Measurements from ENCODE around the gene RBP2. TPM values are rescaled to one million over a fixed set of nuclear protein-coding genes. Genes with fewer than 3 reads are reported as not detected.

RBP2 gene
- total and polyA plus RNA-seq, 4 donors = 0.33 to 1.3 (median 1.1) TPM; not detected in 1

DNA sequence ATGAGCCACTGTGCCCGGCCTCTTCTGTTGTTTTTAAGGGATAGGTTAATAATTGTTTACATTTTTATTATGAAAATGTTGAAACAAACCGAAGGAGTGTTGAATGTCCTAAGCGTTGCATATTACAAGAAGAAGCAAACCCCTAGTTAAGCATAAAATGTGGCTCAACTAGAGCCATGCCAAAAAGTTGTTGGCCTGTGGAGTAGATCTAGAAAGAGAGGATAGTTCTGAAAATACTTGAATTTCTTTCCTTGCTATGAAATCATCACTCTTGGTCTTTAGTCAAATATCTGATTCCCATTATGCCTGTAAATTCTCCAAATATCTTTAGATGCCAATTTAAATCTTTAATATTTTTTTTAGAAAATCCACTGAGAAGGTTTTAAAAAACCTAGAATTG is 12.8 kb downstream of the RBP2 start:
- no peaks in the 10 kb centered on the region for H3K9me3 ChIP-seq (ENCODE audit: control insufficient read depth in 4 of 4, insufficient read depth in 3 of 4, low read length in 3 of 4)
- TF ChIP-seq, protein P1, sequence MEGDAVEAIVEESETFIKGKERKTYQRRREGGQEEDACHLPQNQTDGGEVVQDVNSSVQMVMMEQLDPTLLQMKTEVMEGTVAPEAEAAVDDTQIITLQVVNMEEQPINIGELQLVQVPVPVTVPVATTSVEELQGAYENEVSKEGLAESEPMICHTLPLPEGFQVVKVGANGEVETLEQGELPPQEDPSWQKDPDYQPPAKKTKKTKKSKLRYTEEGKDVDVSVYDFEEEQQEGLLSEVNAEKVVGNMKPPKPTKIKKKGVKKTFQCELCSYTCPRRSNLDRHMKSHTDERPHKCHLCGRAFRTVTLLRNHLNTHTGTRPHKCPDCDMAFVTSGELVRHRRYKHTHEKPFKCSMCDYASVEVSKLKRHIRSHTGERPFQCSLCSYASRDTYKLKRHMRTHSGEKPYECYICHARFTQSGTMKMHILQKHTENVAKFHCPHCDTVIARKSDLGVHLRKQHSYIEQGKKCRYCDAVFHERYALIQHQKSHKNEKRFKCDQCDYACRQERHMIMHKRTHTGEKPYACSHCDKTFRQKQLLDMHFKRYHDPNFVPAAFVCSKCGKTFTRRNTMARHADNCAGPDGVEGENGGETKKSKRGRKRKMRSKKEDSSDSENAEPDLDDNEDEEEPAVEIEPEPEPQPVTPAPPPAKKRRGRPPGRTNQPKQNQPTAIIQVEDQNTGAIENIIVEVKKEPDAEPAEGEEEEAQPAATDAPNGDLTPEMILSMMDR (IDR thresholded peaks at IDR 0.05; ENCODE audit: control extremely low read depth, extremely low read depth) = no peak
- no peak overlapping the region for H3K27ac ChIP-seq (ENCODE audit: low read depth in 1 of 2, low read length in 1 of 2)
- ATAC-seq (ENCODE audit: insufficient read depth, low FRiP score) (no peak), DNase-seq (peak in 1 of 3 donors; percentile 22)
- peaks cover 0 to 28% (median 21%) of the 10 kb centered on the region in 5 donors for H3K4me1 ChIP-seq (ENCODE audit: control insufficient read depth in 5 of 5, insufficient read depth in 5 of 5, low read length in 5 of 5)
- no peak overlapping the region for H3K9ac ChIP-seq (ENCODE audit: insufficient read depth in 1 of 2, low read length in 2 of 2)
- H3K4me3 ChIP-seq = no peak overlapping the region
- 75% methylated on average over 3 of the region's 3 CpGs for WGBS, 2 donors
- no peaks in the 10 kb centered on the region for H3K27me3 ChIP-seq (ENCODE audit: control insufficient read depth in 3 of 3, insufficient read depth in 3 of 3, low read length in 2 of 3)
- no peaks in the 10 kb centered on the region for H3K36me3 ChIP-seq (ENCODE audit: control insufficient read depth in 4 of 4, insufficient read depth in 4 of 4, low read length in 4 of 4)

DNA sequence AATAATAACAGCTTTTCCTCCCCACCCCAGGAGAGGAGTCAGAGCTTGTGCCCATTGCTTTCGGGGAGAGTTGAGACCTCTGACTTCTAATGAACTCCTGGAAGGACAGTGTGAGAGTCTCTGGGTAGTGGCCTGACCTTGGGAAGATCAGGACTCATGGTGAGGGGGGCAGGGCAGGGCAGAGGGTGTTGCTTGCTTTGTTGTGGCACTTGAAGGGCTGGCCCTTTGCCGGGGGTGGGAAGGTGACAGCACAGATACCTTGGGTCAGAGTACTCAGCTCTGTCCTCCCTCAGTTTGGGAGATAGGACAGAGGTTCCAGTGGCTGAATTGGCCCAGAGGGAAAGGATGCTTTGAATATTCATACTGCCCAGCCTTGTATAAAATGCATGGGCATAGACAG is 15.8 kb downstream of the RBP2 start:
- no peak for ATAC-seq (ENCODE audit: insufficient read depth, low FRiP score)
- Histone ChIP-seq H3K4me3 (no peak overlapping the region), H3K27ac (ENCODE audit: low read depth in 1 of 2, low read length in 1 of 2) (no peak overlapping the region), H3K9ac (ENCODE audit: insufficient read depth in 1 of 2, low read length in 2 of 2) (no peak overlapping the region), H3K9me3 (ENCODE audit: control insufficient read depth in 4 of 4, insufficient read depth in 3 of 4, low read length in 3 of 4) (no peaks in the 10 kb centered on the region), H3K27me3 (ENCODE audit: control insufficient read depth in 3 of 3, insufficient read depth in 3 of 3, low read length in 2 of 3) (no peaks in the 10 kb centered on the region), H3K4me1 (ENCODE audit: control insufficient read depth in 5 of 5, insufficient read depth in 5 of 5, low read length in 5 of 5) (peaks cover 0 to 15% (median 9%) of the 10 kb centered on the region in 5 donors), H3K36me3 (ENCODE audit: control insufficient read depth in 4 of 4, insufficient read depth in 4 of 4, low read length in 4 of 4) (no peaks in the 10 kb centered on the region)
- DNase-seq = no peak
- TF ChIP-seq, protein P1 (IDR thresholded peaks at IDR 0.05; ENCODE audit: control extremely low read depth, extremely low read depth) = no peak
- 74 to 81% methylated on average over 2 of the region's 2 CpGs for WGBS, 2 donors

DNA sequence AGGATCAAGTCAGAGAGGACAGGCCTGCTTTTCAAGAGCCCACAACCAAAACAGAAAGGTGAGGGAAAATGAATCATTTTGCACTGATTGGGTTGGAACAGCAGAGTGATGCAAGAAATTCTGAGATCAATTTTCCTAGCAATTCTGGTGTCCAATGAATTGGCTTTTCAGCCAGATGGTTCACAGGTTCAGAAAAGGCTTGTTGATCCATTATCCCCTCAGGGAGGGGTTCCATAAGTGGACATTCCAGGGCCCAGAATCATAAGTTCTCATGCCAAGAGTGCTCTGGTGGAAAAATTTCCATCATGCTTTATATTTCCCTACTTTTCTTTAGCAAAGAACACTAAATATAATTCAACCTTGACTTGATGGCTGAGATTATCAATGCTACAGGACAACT is 16.2 kb downstream of the RBP2 start:
- Histone ChIP-seq H3K36me3 (ENCODE audit: control insufficient read depth in 4 of 4, insufficient read depth in 4 of 4, low read length in 4 of 4) (no peaks in the 10 kb centered on the region), H3K27ac (ENCODE audit: low read depth in 1 of 2, low read length in 1 of 2) (no peak overlapping the region), H3K9me3 (ENCODE audit: control insufficient read depth in 4 of 4, insufficient read depth in 3 of 4, low read length in 3 of 4) (no peaks in the 10 kb centered on the region), H3K4me1 (ENCODE audit: control insufficient read depth in 5 of 5, insufficient read depth in 5 of 5, low read length in 5 of 5) (peaks cover 0 to 11% (median 4%) of the 10 kb centered on the region in 5 donors), H3K27me3 (ENCODE audit: control insufficient read depth in 3 of 3, insufficient read depth in 3 of 3, low read length in 2 of 3) (no peaks in the 10 kb centered on the region), H3K9ac (ENCODE audit: insufficient read depth in 1 of 2, low read length in 2 of 2) (no peak overlapping the region), H3K4me3 (no peak overlapping the region)
- TF ChIP-seq, protein P1 (IDR thresholded peaks at IDR 0.05; ENCODE audit: control extremely low read depth, extremely low read depth) = no peak
- no peak for ATAC-seq (ENCODE audit: insufficient read depth, low FRiP score)
- no peak for DNase-seq

DNA sequence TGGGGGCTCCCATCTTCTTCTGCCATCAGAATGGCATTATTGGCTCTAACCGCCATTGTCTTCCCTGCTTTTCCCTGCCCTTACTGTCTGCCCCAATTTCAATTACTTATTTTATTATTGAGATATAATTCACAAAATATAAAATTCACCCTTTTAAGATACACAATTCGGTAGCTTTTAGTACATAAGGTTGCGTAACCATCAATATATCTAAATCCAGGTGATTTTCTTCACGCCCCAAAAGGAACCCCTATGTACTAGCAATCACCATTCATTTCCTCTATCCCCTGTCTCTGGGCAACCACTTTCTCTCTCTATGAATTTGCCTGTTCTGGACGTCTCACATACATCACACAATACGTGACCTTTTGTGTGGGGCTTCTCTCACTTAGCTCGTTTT is 18.0 kb downstream of the RBP2 start:
- no peaks in the 10 kb centered on the region for H3K27me3 ChIP-seq (ENCODE audit: control insufficient read depth in 3 of 3, insufficient read depth in 3 of 3, low read length in 2 of 3)
- 86 to 90% methylated on average over 7 of the region's 7 CpGs for WGBS, 2 donors
- TF ChIP-seq, protein P1 (IDR thresholded peaks at IDR 0.05; ENCODE audit: control extremely low read depth, extremely low read depth) = no peak
- H3K27ac ChIP-seq (ENCODE audit: low read depth in 1 of 2, low read length in 1 of 2) = no peak overlapping the region
- H3K4me3 ChIP-seq = no peak overlapping the region
- ATAC-seq (ENCODE audit: insufficient read depth, low FRiP score) (no peak), DNase-seq (no peak)
- H3K9me3 ChIP-seq (ENCODE audit: control insufficient read depth in 4 of 4, insufficient read depth in 3 of 4, low read length in 3 of 4) = no peaks in the 10 kb centered on the region
- no peak overlapping the region for H3K9ac ChIP-seq (ENCODE audit: insufficient read depth in 1 of 2, low read length in 2 of 2)
- peaks cover 0 to 2% (median 0%) of the 10 kb centered on the region in 5 donors for H3K4me1 ChIP-seq (ENCODE audit: control insufficient read depth in 5 of 5, insufficient read depth in 5 of 5, low read length in 5 of 5)
- no peaks in the 10 kb centered on the region for H3K36me3 ChIP-seq (ENCODE audit: control insufficient read depth in 4 of 4, insufficient read depth in 4 of 4, low read length in 4 of 4)
